Measurements from ENCODE around the gene SEC24B.

DNA sequence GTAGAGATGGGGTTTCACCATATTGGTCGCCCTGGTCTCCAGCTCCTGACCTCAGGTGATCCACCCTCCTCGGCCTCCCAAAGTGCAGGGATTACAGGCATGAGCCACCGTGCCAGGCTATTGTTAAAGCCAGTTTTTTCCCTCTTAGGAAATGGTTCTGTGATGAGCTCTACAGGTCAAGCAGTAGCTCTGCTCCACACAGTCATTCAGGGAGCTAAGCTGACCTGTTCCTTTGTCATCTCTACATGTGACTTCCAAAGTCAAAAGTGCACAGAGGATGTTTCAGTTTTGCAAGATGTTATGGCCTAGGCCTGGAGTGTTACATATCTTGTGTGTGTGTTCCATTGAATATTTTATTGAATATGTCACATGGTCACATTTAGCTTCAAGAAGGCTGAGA lies 137.9 kb downstream of the SEC24B start:
- TF ChIP-seq, protein P1, sequence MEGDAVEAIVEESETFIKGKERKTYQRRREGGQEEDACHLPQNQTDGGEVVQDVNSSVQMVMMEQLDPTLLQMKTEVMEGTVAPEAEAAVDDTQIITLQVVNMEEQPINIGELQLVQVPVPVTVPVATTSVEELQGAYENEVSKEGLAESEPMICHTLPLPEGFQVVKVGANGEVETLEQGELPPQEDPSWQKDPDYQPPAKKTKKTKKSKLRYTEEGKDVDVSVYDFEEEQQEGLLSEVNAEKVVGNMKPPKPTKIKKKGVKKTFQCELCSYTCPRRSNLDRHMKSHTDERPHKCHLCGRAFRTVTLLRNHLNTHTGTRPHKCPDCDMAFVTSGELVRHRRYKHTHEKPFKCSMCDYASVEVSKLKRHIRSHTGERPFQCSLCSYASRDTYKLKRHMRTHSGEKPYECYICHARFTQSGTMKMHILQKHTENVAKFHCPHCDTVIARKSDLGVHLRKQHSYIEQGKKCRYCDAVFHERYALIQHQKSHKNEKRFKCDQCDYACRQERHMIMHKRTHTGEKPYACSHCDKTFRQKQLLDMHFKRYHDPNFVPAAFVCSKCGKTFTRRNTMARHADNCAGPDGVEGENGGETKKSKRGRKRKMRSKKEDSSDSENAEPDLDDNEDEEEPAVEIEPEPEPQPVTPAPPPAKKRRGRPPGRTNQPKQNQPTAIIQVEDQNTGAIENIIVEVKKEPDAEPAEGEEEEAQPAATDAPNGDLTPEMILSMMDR (IDR thresholded peaks at IDR 0.05; ENCODE audit: poor library complexity), result no peak
- TF ChIP-seq EZH2phosphoT487 (IDR thresholded peaks at IDR 0.05; ENCODE audit: low read depth, severe bottlenecking, unreplicated experiment), result no peak
- TF ChIP-seq EZH2 (IDR thresholded peaks at IDR 0.05; ENCODE audit: borderline replicate concordance), result no peak

Measured in hepatocyte (in vitro differentiated cells).